Muscle of back (tissue), 11 donors: ENCODE data around the gene MMP24OS. TPM values are rescaled to one million over a fixed set of nuclear protein-coding genes. Genes with fewer than 3 reads are reported as not detected.

Experiments
- DNase-seq, 3 donors: peaks; one replicate each; pipeline versions ENCODE4 v3.0.0 to v3.0.0-alpha.2; 2013
- polyA plus RNA-seq, 10 donors: library from polyadenylated mRNA; unstranded; fragments of 120-200 nt; gene quantifications; one replicate each; pipeline ENCODE4 v1.2.1, GENCODE V29; 2013; ENCODE audit not compliant: insufficient read length in 10 of 10

The MMP24OS gene
- polyA plus RNA-seq, 10 donors, result 18.9 to 25.9 (median 21.9) TPM

GRCh38 chr20:35292504-35293285 lies 14.8 kb upstream of the MMP24OS start:
- no peak for DNase-seq

GRCh38 chr20:35291654-35292503 lies 14.0 kb upstream of the MMP24OS start, which contains the start of gene FAM83C:
TSS of gene FAM83C (minus strand) at chr20:35292425. CDS start at chr20:35292304, 121 bp downstream.
- no peak for DNase-seq

- no peak for DNase-seq
These were observed 13.0 kb upstream of the MMP24OS start for GRCh38 chr20:35290887-35291417.

GRCh38 chr20:35290186-35290886 lies 12.4 kb upstream of the MMP24OS start:
- DNase-seq, result no peak

- no peak for DNase-seq
These were observed 10.6 kb upstream of the MMP24OS start for GRCh38 chr20:35288325-35289060.

GRCh38 chr20:35287509-35288324 lies 9.8 kb upstream of the MMP24OS start:
- no peak for DNase-seq

GRCh38 chr20:35286899-35287508 lies 9.1 kb upstream of the MMP24OS start:
- no peak for DNase-seq

- DNase-seq, result no peak
These were observed 8.4 kb upstream of the MMP24OS start for GRCh38 chr20:35286077-35286898.

GRCh38 chr20:35285806-35286076 lies 7.8 kb upstream of the MMP24OS start:
- no peak for DNase-seq

- DNase-seq, result no peak
These were observed 7.3 kb upstream of the MMP24OS start for GRCh38 chr20:35284992-35285805.

- peak; percentile 88 to 97 (median 92) for DNase-seq
These were observed 6.5 kb upstream of the MMP24OS start, which contains the start of gene EIF6 for GRCh38 chr20:35284267-35284991. TSS of gene EIF6 (minus strand) at chr20:35284772. CDS start at chr20:35284487, 285 bp downstream.

GRCh38 chr20:35283441-35284266 lies 5.7 kb upstream of the MMP24OS start:
- DNase-seq, result no peak

GRCh38 chr20:35281506-35282101 lies 3.7 kb upstream of the MMP24OS start:
- no peak for DNase-seq

- DNase-seq, result no peak
These were observed 2.6 kb upstream of the MMP24OS start for GRCh38 chr20:35280523-35280922.

GRCh38 chr20:35279533-35280174 lies 1.7 kb upstream of the MMP24OS start:
- no peak for DNase-seq

GRCh38 chr20:35279040-35279439 lies 1.1 kb upstream of the MMP24OS start:
- DNase-seq, result no peak
